HFFc6 (cell line): ENCODE data around the gene DDX60. TPM values are rescaled to one million over a fixed set of nuclear protein-coding genes. Genes with fewer than 3 reads are reported as not detected.
"Not testable (repeated sequence)": the region's sequence is repeated elsewhere in the genome, so short reads cannot be mapped to it uniquely, and the experiment has no call there.

Experiments
- DNase-seq: peaks from one replicate; pipeline ENCODE4 v3.0.0-alpha.2; 2018
- H3K27ac Mint-ChIP-seq: 2 replicates; pipeline ENCODE4 v1.8.0; 2020; ENCODE audit warnings: mild to moderate bottlenecking, mixed read lengths
- H3K27me3 Mint-ChIP-seq: 2 replicates; pipeline ENCODE4 v1.8.0; 2021; ENCODE audit warnings: mild to moderate bottlenecking, moderate library complexity, mixed read lengths; ENCODE audit not compliant: insufficient read depth
- H3K36me3 Mint-ChIP-seq: 2 replicates; pipeline ENCODE4 v1.8.0; 2021; ENCODE audit warnings: low read depth, mixed read lengths
- H3K4me1 Mint-ChIP-seq: 2 replicates; pipeline ENCODE4 v1.8.0; 2020; ENCODE audit warnings: low read depth, mixed read lengths
- H3K4me3 Mint-ChIP-seq: 2 replicates; pipeline ENCODE4 v1.8.0; 2020; ENCODE audit warnings: mild to moderate bottlenecking, moderate library complexity, mixed read lengths
- H3K9me3 Mint-ChIP-seq: 2 replicates; pipeline ENCODE4 v1.8.0; 2020; ENCODE audit warnings: mild to moderate bottlenecking, mixed read lengths
- CTCF ChIP-seq: fragments of 200-600 bp; sonication (generic); IDR thresholded peaks from 2 replicates; pipeline ENCODE4 v1.5.0; 2021; ENCODE audit warnings: antibody characterized with exemption, mild to moderate bottlenecking
- total RNA-seq, 6 experiments: library from RNA; stranded (reverse); fragmentation: NEBNext Ultra II Directional; extraction: Animal tissue kit (Norgen Biotek cat#: 25700); gene quantifications; 2 replicates in 1 of 6; 3 replicates in 5 of 6; pipeline ENCODE4 v1.2.3, GENCODE V29; 2021

DDX60 gene
- total RNA-seq, 6 experiments from 2014 or later = 3.4 to 8.2 (median 5.6) TPM

- Mint-ChIP-seq H3K4me1 (no peaks in the 10 kb centered on the region), H3K27me3 (no peaks in the 10 kb centered on the region), H3K4me3 (no peak overlapping the region), H3K36me3 (peaks cover 29% of the 10 kb centered on the region), H3K27ac (no peak overlapping the region), H3K9me3 (peaks cover 15% of the 10 kb centered on the region)
- no peak for DNase-seq
- no peak for TF ChIP-seq CTCF
These were observed 77.7 kb downstream of the DDX60 start for GRCh38 chr4:168240821-168241220.

- no peaks in the 10 kb centered on the region for H3K27me3 Mint-ChIP-seq
- DNase-seq = peak; percentile 58
- H3K27ac Mint-ChIP-seq = peak overlapping the region; percentile 47
- peaks cover 16% of the 10 kb centered on the region for H3K36me3 Mint-ChIP-seq
- H3K9me3 Mint-ChIP-seq = peaks cover 11% of the 10 kb centered on the region
- H3K4me1 Mint-ChIP-seq = peaks cover 51% of the 10 kb centered on the region
- H3K4me3 Mint-ChIP-seq = no peak overlapping the region
- no peak for TF ChIP-seq CTCF
These were observed 97.3 kb downstream of the DDX60 start for GRCh38 chr4:168221301-168221700.

GRCh38 chr4:168220893-168221292 is 97.7 kb downstream of the DDX60 start:
- Mint-ChIP-seq H3K9me3 (peaks cover 11% of the 10 kb centered on the region), H3K27me3 (no peaks in the 10 kb centered on the region), H3K4me3 (no peak overlapping the region; the same call in 1 of the 2 replicates), H3K4me1 (peaks cover 51% of the 10 kb centered on the region), H3K36me3 (peaks cover 16% of the 10 kb centered on the region), H3K27ac (peak overlapping the region; percentile 47)
- DNase-seq = no peak
- TF ChIP-seq CTCF = no peak

GRCh38 chr4:168218645-168219044 is 99.9 kb downstream of the DDX60 start:
- Mint-ChIP-seq H3K4me1 (peaks cover 66% of the 10 kb centered on the region), H3K27ac (peak overlapping the region; percentile 69), H3K4me3 (peak overlapping the region; percentile 24), H3K27me3 (no peaks in the 10 kb centered on the region), H3K36me3 (peaks cover 30% of the 10 kb centered on the region), H3K9me3 (peaks cover 22% of the 10 kb centered on the region)
- TF ChIP-seq CTCF = no peak
- DNase-seq = peak; percentile 86

- peaks cover 31% of the 10 kb centered on the region for H3K9me3 Mint-ChIP-seq
- DNase-seq = peak; percentile 85
These were observed 105.0 kb downstream of the DDX60 start for GRCh38 chr4:168213511-168213910.

GRCh38 chr4:168212656-168213055 is 105.9 kb downstream of the DDX60 start:
- Mint-ChIP-seq H3K27ac (no peak overlapping the region; the same call in 1 of the 2 replicates), H3K9me3 (peaks cover 24% of the 10 kb centered on the region), H3K27me3 (no peaks in the 10 kb centered on the region; the same call in none of the 2 replicates), H3K36me3 (peaks cover 40% of the 10 kb centered on the region), H3K4me1 (peaks cover 51% of the 10 kb centered on the region), H3K4me3 (no peak overlapping the region)
- TF ChIP-seq CTCF = no peak
- no peak for DNase-seq

More at GRCh38 chr4:168213511-168213910, 105.0 kb downstream of the DDX60 start:
- H3K4me1 Mint-ChIP-seq = peaks cover 51% of the 10 kb centered on the region
- not testable (repeated sequence) for H3K4me3 Mint-ChIP-seq, H3K27me3 Mint-ChIP-seq
- peaks cover 44% of the 10 kb centered on the region for H3K36me3 Mint-ChIP-seq
- H3K27ac Mint-ChIP-seq = peak overlapping the region; percentile 60
